H9 (cell line): ENCODE data around the gene ZNF619. TPM values are rescaled to one million over a fixed set of nuclear protein-coding genes. Genes with fewer than 3 reads are reported as not detected.

Source experiments
- DNase-seq: peaks from one replicate; pipeline ENCODE4 v3.0.0-alpha.2; 2017
- H2AFZ ChIP-seq: one replicate; pipeline ENCODE4 v1.6.1; 2013; ENCODE audit warnings: mild to moderate bottlenecking, low read length, control low read depth, moderate library complexity
- H2AK5ac ChIP-seq: 2 replicates; pipeline ENCODE4 v1.6.1; 2013; ENCODE audit warnings: low read length, control low read depth, mixed read lengths; ENCODE audit not compliant: insufficient read length
- H2BK120ac ChIP-seq: one replicate; pipeline ENCODE4 v1.6.1; 2013; ENCODE audit warnings: low read depth, mild to moderate bottlenecking, low read length, control low read depth, inconsistent platforms; ENCODE audit not compliant: poor library complexity, severe bottlenecking
- H2BK12ac ChIP-seq: 2 replicates; pipeline ENCODE4 v1.6.1; 2013; ENCODE audit warnings: low read length, control low read depth, mixed read lengths, low read depth; ENCODE audit not compliant: insufficient read length
- H2BK15ac ChIP-seq: 2 replicates; pipeline ENCODE4 v1.6.1; 2013; ENCODE audit warnings: low read depth, low read length, control low read depth
- H2BK20ac ChIP-seq: one replicate; pipeline ENCODE4 v1.6.1; 2013; ENCODE audit warnings: low read depth, mild to moderate bottlenecking, low read length, control low read depth, inconsistent platforms; ENCODE audit not compliant: poor library complexity, severe bottlenecking
- H2BK5ac ChIP-seq: 2 replicates; pipeline ENCODE4 v1.6.1; 2013; ENCODE audit warnings: low read length, control low read depth, mixed read lengths; ENCODE audit not compliant: insufficient read length
- H3K14ac ChIP-seq: 2 replicates; pipeline ENCODE4 v1.6.1; 2013; ENCODE audit warnings: low read length, control low read depth; ENCODE audit not compliant: insufficient read depth
- H3K18ac ChIP-seq: 2 replicates; pipeline ENCODE4 v1.6.1; 2013; ENCODE audit warnings: low read depth, mild to moderate bottlenecking, mixed read lengths, low read length, control low read depth; ENCODE audit not compliant: insufficient read length
- H3K23ac ChIP-seq: 2 replicates; pipeline ENCODE4 v1.6.1; 2013; ENCODE audit warnings: low read length, control low read depth, mixed read lengths, low read depth; ENCODE audit not compliant: insufficient read length
- H3K23me2 ChIP-seq: 2 replicates; pipeline ENCODE4 v1.6.1; 2013; ENCODE audit warnings: low read depth, mild to moderate bottlenecking, mixed read lengths, low read length, control low read depth; ENCODE audit not compliant: insufficient read length, poor library complexity, severe bottlenecking
- H3K27ac ChIP-seq: 2 replicates; pipeline ENCODE4 v1.5.1; 2013; ENCODE audit warnings: low read length, control low read depth, mixed read lengths, low read depth; ENCODE audit not compliant: insufficient read length
- H3K27me3 ChIP-seq: 2 replicates; pipeline ENCODE4 v1.6.1; 2013; ENCODE audit warnings: low read length, control low read depth, inconsistent platforms; ENCODE audit not compliant: insufficient read depth
- H3K4ac ChIP-seq: 2 replicates; pipeline ENCODE4 v1.6.1; 2013; ENCODE audit warnings: low read depth, mild to moderate bottlenecking, control low read depth, inconsistent platforms, low read length, moderate library complexity
- H3K4me1 ChIP-seq: 2 replicates; pipeline ENCODE4 v1.6.1; 2013; ENCODE audit warnings: low read length, control low read depth, inconsistent platforms; ENCODE audit not compliant: insufficient read depth
- H3K4me2 ChIP-seq: 2 replicates; pipeline ENCODE4 v1.6.1; 2013; ENCODE audit warnings: low read length, control low read depth, mixed read lengths; ENCODE audit not compliant: insufficient read length, insufficient read depth
- H3K56ac ChIP-seq: 2 replicates; pipeline ENCODE4 v1.6.1; 2013; ENCODE audit warnings: low read depth, mild to moderate bottlenecking, mixed read lengths, low read length, control low read depth; ENCODE audit not compliant: insufficient read length
- H3K79me1 ChIP-seq: 2 replicates; pipeline ENCODE4 v1.6.1; 2013; ENCODE audit warnings: low read depth, mild to moderate bottlenecking, moderate library complexity, low read length, control low read depth, inconsistent platforms; ENCODE audit not compliant: insufficient read depth, poor library complexity, severe bottlenecking
- H3K79me2 ChIP-seq: 2 replicates; pipeline ENCODE4 v1.6.1; 2013; ENCODE audit warnings: low read length, control low read depth, inconsistent platforms; ENCODE audit not compliant: insufficient read depth
- H3K9ac ChIP-seq: 2 replicates; pipeline ENCODE4 v1.6.1; 2013; ENCODE audit warnings: low read length, control low read depth, mixed read lengths; ENCODE audit not compliant: insufficient read length; ENCODE audit errors: extremely low read depth
- H3K9me3 ChIP-seq: one replicate; pipeline ENCODE4 v1.6.1; 2013; ENCODE audit warnings: low read depth, low read length, inconsistent platforms; ENCODE audit not compliant: control insufficient read depth
- H3T11ph ChIP-seq: one replicate; pipeline ENCODE4 v1.6.1; 2013; ENCODE audit warnings: mild to moderate bottlenecking, low read length, control low read depth, inconsistent platforms
- H4K20me1 ChIP-seq: one replicate; pipeline ENCODE4 v1.6.1; 2013; ENCODE audit not compliant: control insufficient read depth, insufficient read length, insufficient read depth
- H4K5ac ChIP-seq: 2 replicates; pipeline ENCODE4 v1.6.1; 2013; ENCODE audit warnings: low read depth, mild to moderate bottlenecking, mixed read lengths, low read length, control low read depth; ENCODE audit not compliant: insufficient read length
- H4K8ac ChIP-seq: replicated peaks from 2 replicates; pipeline ENCODE4 v1.6.1; 2013; ENCODE audit warnings: low read length, control low read depth, mixed read lengths, low read depth; ENCODE audit not compliant: insufficient read length
- H4K91ac ChIP-seq: 2 replicates; pipeline ENCODE4 v1.6.1; 2013; ENCODE audit warnings: low read depth, mild to moderate bottlenecking, moderate library complexity, mixed read lengths, low read length, control low read depth; ENCODE audit not compliant: insufficient read length
- H3K27ac Mint-ChIP-seq, 3 experiments: 2 replicates in 2 of 3; 3 replicates in 1 of 3; pipeline ENCODE4 v1.8.0; 2020 to 2021; ENCODE audit warnings: mixed read lengths in 3 of 3, mild to moderate bottlenecking in 1 of 3, moderate library complexity in 1 of 3
- H3K27me3 Mint-ChIP-seq: 2 replicates; pipeline ENCODE4 v1.8.0; 2021; ENCODE audit warnings: low read depth, mild to moderate bottlenecking, moderate library complexity, mixed read lengths
- H3K36me3 Mint-ChIP-seq, 3 experiments: 2 replicates in 2 of 3; 3 replicates in 1 of 3; pipeline ENCODE4 v1.8.0; 2020 to 2021; ENCODE audit warnings: low read depth in 3 of 3, mixed read lengths in 3 of 3; ENCODE audit not compliant: insufficient read depth in 1 of 3
- H3K4me1 Mint-ChIP-seq, 2 experiments: 2 replicates each; pipeline ENCODE4 v1.8.0; 2020; ENCODE audit warnings: mixed read lengths in 2 of 2
- H3K4me3 Mint-ChIP-seq, 2 experiments: 2 replicates in 1 of 2; 3 replicates in 1 of 2; pipeline ENCODE4 v1.8.0; 2020 to 2021; ENCODE audit warnings: mild to moderate bottlenecking in 2 of 2, mixed read lengths in 2 of 2, moderate library complexity in 1 of 2
- H3K9me3 Mint-ChIP-seq, 2 experiments: 2 replicates in 1 of 2; 3 replicates in 1 of 2; pipeline ENCODE4 v1.8.0; 2020; ENCODE audit warnings: mild to moderate bottlenecking in 2 of 2, mixed read lengths in 2 of 2, moderate library complexity in 1 of 2
- CTCF ChIP-seq: fragments of 200-600 bp; sonication (generic); conservative IDR thresholded peaks from 3 replicates; pipeline ENCODE4 v1.8.0; 2021; ENCODE audit warnings: antibody characterized with exemption, mild to moderate bottlenecking
- WGBS: extraction: QIAGEN DNeasy Blood & Tissue Kit; methylation state at CpG from one replicate; pipeline ENCODE4 v1.1.7; 2013; ENCODE audit warnings: missing lambda C conversion rate, low lambda C conversion rate, mixed read lengths; ENCODE audit not compliant: insufficient read length; ENCODE audit errors: extremely low coverage; 5-methylcytosine and 5-hydroxymethylcytosine counted together
- total RNA-seq: library from RNA; stranded (reverse); gene quantifications from 2 replicates; pipeline ENCODE4 v1.2.1, GENCODE V29; 2021

ZNF619 gene
- total RNA-seq, 1 experiment from 2014 or later = 4.8 TPM

GRCh38 chr3:40464339-40465110, 12.4 kb upstream of the ZNF619 start:
- H4K8ac ChIP-seq = no peak overlapping the region
- H3K36me3 Mint-ChIP-seq = peaks cover 27 to 63% (median 51%) of the 10 kb centered on the region in 3 experiments; a peak in 6 of 7 replicates
- H2BK5ac ChIP-seq = no peak overlapping the region
- WGBS = no CpG with 5 or more reads among the region's 9 CpGs
- H3K27me3 ChIP-seq = no peaks in the 10 kb centered on the region
- no peak overlapping the region for H3K56ac ChIP-seq
- H2AK5ac ChIP-seq = no peak overlapping the region
- no peak overlapping the region for H2BK120ac ChIP-seq
- H3K4me2 ChIP-seq = no peak overlapping the region
- no peak overlapping the region for H3T11ph ChIP-seq
- peaks cover 8 to 9% of the 10 kb centered on the region in 2 experiments for H3K4me1 Mint-ChIP-seq
- H4K20me1 ChIP-seq = peaks cover 2% of the 10 kb centered on the region
- H3K4ac ChIP-seq = no peak overlapping the region
- no peak overlapping the region for H2BK20ac ChIP-seq
- no peak overlapping the region for H3K27ac ChIP-seq
- no peak overlapping the region for H2BK12ac ChIP-seq
- H3K27me3 Mint-ChIP-seq = no peaks in the 10 kb centered on the region
- no peak overlapping the region for H3K14ac ChIP-seq
- no peaks in the 10 kb centered on the region for H3K79me2 ChIP-seq
- H3K4me1 ChIP-seq = no peaks in the 10 kb centered on the region
- no peaks in the 10 kb centered on the region for H3K79me1 ChIP-seq
- H4K91ac ChIP-seq = no peak overlapping the region
- H2BK15ac ChIP-seq = no peak overlapping the region
- no peaks in the 10 kb centered on the region for H3K9me3 ChIP-seq
- no peak overlapping the region for H3K9ac ChIP-seq
- no peak overlapping the region for H2AFZ ChIP-seq
- H3K23ac ChIP-seq = no peak overlapping the region
- no peak overlapping the region for H3K18ac ChIP-seq
- H3K9me3 Mint-ChIP-seq = no peaks in the 10 kb centered on the region
- TF ChIP-seq CTCF = no peak
- H3K4me3 Mint-ChIP-seq = no peak overlapping the region
- no peak overlapping the region for H4K5ac ChIP-seq
- H3K27ac Mint-ChIP-seq = peak overlapping the region in 2 of 3 experiments; percentile 35 to 87; a peak in 3 of 7 replicates
- no peaks in the 10 kb centered on the region for H3K23me2 ChIP-seq
- no peak for DNase-seq
